ENCODE measurements around the gene BTBD1.
"Not testable (repeated sequence)": the region's sequence is repeated elsewhere in the genome, so short reads cannot be mapped to it uniquely, and the experiment has no call there.

BTBD1 gene

GRCh38 chr15:83092309-83092976 is 25.4 kb upstream of the BTBD1 start:
- DNase-seq: no peak

- not testable (repeated sequence) for DNase-seq
Observed at GRCh38 chr15:83091965-83092308, 24.9 kb upstream of the BTBD1 start.

- no peak for DNase-seq
Observed at GRCh38 chr15:83090465-83090864, 23.4 kb upstream of the BTBD1 start.

- no peak for DNase-seq
Observed at GRCh38 chr15:83088876-83089275, 21.8 kb upstream of the BTBD1 start.

- no peak for DNase-seq
Observed at GRCh38 chr15:83087576-83087975, 20.5 kb upstream of the BTBD1 start.

GRCh38 chr15:83085864-83086552 is 19.0 kb upstream of the BTBD1 start:
- not testable (repeated sequence) for DNase-seq

- not testable (repeated sequence) for DNase-seq
Observed at GRCh38 chr15:83085461-83085860, 18.4 kb upstream of the BTBD1 start.

- no peak for DNase-seq
Observed at GRCh38 chr15:83082730-83083386, 15.8 kb upstream of the BTBD1 start.

GRCh38 chr15:83081256-83082014 is 14.4 kb upstream of the BTBD1 start:
- DNase-seq: no peak

GRCh38 chr15:83078712-83079111 is 11.7 kb upstream of the BTBD1 start:
- DNase-seq: no peak

GRCh38 chr15:83077491-83078230 is 10.6 kb upstream of the BTBD1 start:
- no peak for DNase-seq

- peak; percentile 13 to 65 (median 30) for DNase-seq
Observed at GRCh38 chr15:83069211-83069642, 2.2 kb upstream of the BTBD1 start.

- DNase-seq: no peak
Observed at GRCh38 chr15:83068054-83068453, 1.0 kb upstream of the BTBD1 start.

- DNase-seq: no peak
Observed at GRCh38 chr15:83067638-83067962, 548 bp upstream of the BTBD1 start.

- peak in 1 of 6 experiments; percentile 28 for DNase-seq
Observed at GRCh38 chr15:83066034-83066733, 868 bp downstream of the BTBD1 start.

GRCh38 chr15:83065431-83065830 is 1.6 kb downstream of the BTBD1 start:
- DNase-seq: no peak

- peak in 1 of 6 experiments; percentile 7 for DNase-seq
Observed at GRCh38 chr15:83064859-83065258, 2.2 kb downstream of the BTBD1 start.

- no peak for DNase-seq
Observed at GRCh38 chr15:83063551-83063950, 3.5 kb downstream of the BTBD1 start.

GRCh38 chr15:83062768-83063180 is 4.3 kb downstream of the BTBD1 start:
- DNase-seq: no peak

- no peak for DNase-seq
Observed at GRCh38 chr15:83061680-83062079, 5.4 kb downstream of the BTBD1 start.

GRCh38 chr15:83057696-83058376 is 9.2 kb downstream of the BTBD1 start:
- DNase-seq: no peak
